Neural cell (in vitro differentiated cells): ENCODE measurements around the gene UBE2F. TPM values are rescaled to one million over a fixed set of nuclear protein-coding genes. Genes with fewer than 3 reads are reported as not detected.

Experiments used
- H2AFZ ChIP-seq: fragments of 200-600, 300-800 bp; sonication (generic), shearing (Covaris generic); 2 replicates; pipeline ENCODE4 v1.6.0; 2014; ENCODE audit warnings: low read depth, mild to moderate bottlenecking, antibody characterized with exemption, low read length, moderate library complexity
- H3F3A ChIP-seq: fragments of 200-600 bp; shearing (Covaris generic); 2 replicates; pipeline ENCODE4 v1.6.1; 2016; ENCODE audit warnings: mild to moderate bottlenecking, moderate library complexity, mixed read lengths, antibody characterized with exemption, low read length; ENCODE audit not compliant: insufficient read depth, poor library complexity, severe bottlenecking
- H3K27ac ChIP-seq: fragments of 200-600, 300-800 bp; sonication (generic), shearing (Covaris generic); 2 replicates; pipeline ENCODE4 v1.5.1; 2014; ENCODE audit warnings: mild to moderate bottlenecking, low read length, moderate library complexity
- H3K27me3 ChIP-seq: fragments of 300-800, 200-600 bp; sonication (generic), shearing (Covaris generic); 2 replicates; pipeline ENCODE4 v1.6.0; 2014; ENCODE audit warnings: mild to moderate bottlenecking, low read depth, low read length, moderate library complexity; ENCODE audit not compliant: insufficient read depth
- H3K36me3 ChIP-seq: fragments of 300-800, 200-600 bp; sonication (generic), shearing (Covaris generic); 2 replicates; pipeline ENCODE4 v1.5.1; 2014; ENCODE audit warnings: mild to moderate bottlenecking, antibody characterized with exemption, low read length, moderate library complexity; ENCODE audit not compliant: insufficient read depth
- H3K4me2 ChIP-seq: fragments of 300-800, 200-600 bp; sonication (generic), shearing (Covaris generic); 2 replicates; pipeline ENCODE4 v1.6.0; 2014; ENCODE audit warnings: mild to moderate bottlenecking, low read length
- H3K4me3 ChIP-seq: fragments of 300-800, 200-600 bp; sonication (generic), shearing (Covaris generic); 2 replicates; pipeline ENCODE4 v1.5.1; 2014; ENCODE audit warnings: mild to moderate bottlenecking, low read length, moderate library complexity
- H3K79me2 ChIP-seq: fragments of 200-600 bp; shearing (Covaris generic); replicated peaks from 2 replicates; pipeline ENCODE4 v1.6.0; 2014; ENCODE audit warnings: mild to moderate bottlenecking, low read length, moderate library complexity; ENCODE audit not compliant: insufficient read depth
- H3K9ac ChIP-seq: fragments of 300-800, 200-600 bp; sonication (generic), shearing (Covaris generic); 2 replicates; pipeline ENCODE4 v1.6.1; 2016; ENCODE audit warnings: mild to moderate bottlenecking, low read length, mixed read lengths
- H3K9me2 ChIP-seq: fragments of 200-600 bp; shearing (Covaris generic); 2 replicates; pipeline ENCODE4 v1.6.1; 2016; ENCODE audit warnings: mild to moderate bottlenecking, low read length, mixed read lengths; ENCODE audit not compliant: insufficient read depth
- H3K9me3 ChIP-seq: fragments of 200-600, 300-800 bp; sonication (generic), shearing (Covaris generic); 2 replicates; pipeline ENCODE4 v1.6.1; 2016; ENCODE audit warnings: mild to moderate bottlenecking, mixed run types, low read length, moderate library complexity, mixed read lengths
- H4K20me1 ChIP-seq: fragments of 200-600 bp; shearing (Covaris generic); 2 replicates; pipeline ENCODE4 v1.6.1; 2016; ENCODE audit warnings: mild to moderate bottlenecking, mixed run types; ENCODE audit not compliant: insufficient read depth
- EP300 ChIP-seq: fragments of 450-650 bp; conservative IDR thresholded peaks from 2 replicates; pipeline ENCODE4 v1.6.1; 2014; ENCODE audit warnings: antibody characterized with exemption, mild to moderate bottlenecking, moderate library complexity; ENCODE audit not compliant: poor library complexity, severe bottlenecking
- EZH2 ChIP-seq: fragments of 200-600, 300-800 bp; shearing (Covaris generic), sonication (generic); IDR thresholded peaks from 2 replicates; pipeline ENCODE4 v1.6.1; 2014; ENCODE audit warnings: antibody characterized with exemption, low read length, borderline replicate concordance, mild to moderate bottlenecking; ENCODE audit not compliant: insufficient read depth, poor library complexity, severe bottlenecking
- MXI1 ChIP-seq: fragments of 450-650 bp; conservative IDR thresholded peaks from 2 replicates; pipeline ENCODE4 v1.6.1; 2014; ENCODE audit warnings: antibody characterized with exemption, mild to moderate bottlenecking; ENCODE audit not compliant: poor library complexity, severe bottlenecking
- POLR2AphosphoS5 ChIP-seq: IDR thresholded peaks from 2 replicates; pipeline ENCODE4 v1.6.1; 2012
- RAD21 ChIP-seq: fragments of 450-650 bp; conservative IDR thresholded peaks from 2 replicates; pipeline ENCODE4 v1.6.1; 2014; ENCODE audit warnings: antibody characterized with exemption, mild to moderate bottlenecking, moderate library complexity
- SMC3 ChIP-seq: fragments of 450-650 bp; conservative IDR thresholded peaks from 2 replicates; pipeline ENCODE4 v1.6.1; 2014; ENCODE audit warnings: antibody characterized with exemption, mild to moderate bottlenecking, moderate library complexity; ENCODE audit not compliant: poor library complexity
- TAF1 ChIP-seq: IDR thresholded peaks from 2 replicates; pipeline ENCODE4 v1.6.1; 2012; ENCODE audit warnings: low read depth
- polyA plus RNA-seq: library from polyadenylated mRNA; depleted of rRNA; stranded (reverse); fragments of >200 nt; gene quantifications from 2 replicates; pipeline ENCODE4 v1.2.3, GENCODE V29; 2014
- TF ChIP-seq, protein P1 (sequence below): IDR thresholded peaks from 2 replicates; pipeline ENCODE4 v1.6.1; 2012; ENCODE audit warnings: borderline replicate concordance
- TF ChIP-seq, protein P2 (sequence below): fragments of 450-650 bp; IDR thresholded peaks from 2 replicates; pipeline ENCODE4 v1.5.1; 2014; ENCODE audit warnings: antibody characterized with exemption, mild to moderate bottlenecking, moderate library complexity; ENCODE audit not compliant: poor library complexity, severe bottlenecking

UBE2F gene
- polyA plus RNA-seq, 1 donor from 2014 or later, result 65.7 TPM

DNA sequence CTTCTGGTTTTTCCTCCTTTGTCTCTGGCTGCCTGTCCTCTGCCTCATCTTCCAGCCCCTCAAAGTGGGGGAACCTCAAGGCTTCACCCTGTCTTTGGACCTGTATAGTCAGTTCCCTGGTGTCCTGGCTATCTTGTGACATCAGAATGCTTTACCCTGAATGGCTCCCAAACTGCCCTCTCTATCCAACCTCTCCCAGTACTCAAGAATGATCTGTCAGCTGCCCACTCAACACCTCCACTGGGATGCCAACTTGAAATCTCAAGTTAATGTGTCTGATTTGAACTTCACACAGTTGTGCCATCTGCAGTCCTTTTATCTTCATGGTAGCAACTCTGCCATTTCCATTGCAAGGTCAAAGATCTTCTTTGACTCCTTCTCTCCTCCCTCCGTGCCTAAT lies 43.8 kb downstream of the UBE2F start:
- Histone ChIP-seq H3K9me2 (no peaks in the 10 kb centered on the region), H3K4me3 (no peak overlapping the region), H3K9me3 (no peaks in the 10 kb centered on the region), H3K36me3 (no peaks in the 10 kb centered on the region), H2AFZ (no peak overlapping the region), H3K27ac (no peak overlapping the region), H4K20me1 (no peaks in the 10 kb centered on the region), H3K27me3 (no peaks in the 10 kb centered on the region), H3F3A (no peaks in the 10 kb centered on the region), H3K4me2 (no peak overlapping the region), H3K79me2 (no peaks in the 10 kb centered on the region), H3K9ac (no peak overlapping the region)
- TF ChIP-seq MXI1 (no peak), RAD21 (no peak), EP300 (no peak), POLR2AphosphoS5 (no peak), SMC3 (no peak)
- TF ChIP-seq, protein P1, sequence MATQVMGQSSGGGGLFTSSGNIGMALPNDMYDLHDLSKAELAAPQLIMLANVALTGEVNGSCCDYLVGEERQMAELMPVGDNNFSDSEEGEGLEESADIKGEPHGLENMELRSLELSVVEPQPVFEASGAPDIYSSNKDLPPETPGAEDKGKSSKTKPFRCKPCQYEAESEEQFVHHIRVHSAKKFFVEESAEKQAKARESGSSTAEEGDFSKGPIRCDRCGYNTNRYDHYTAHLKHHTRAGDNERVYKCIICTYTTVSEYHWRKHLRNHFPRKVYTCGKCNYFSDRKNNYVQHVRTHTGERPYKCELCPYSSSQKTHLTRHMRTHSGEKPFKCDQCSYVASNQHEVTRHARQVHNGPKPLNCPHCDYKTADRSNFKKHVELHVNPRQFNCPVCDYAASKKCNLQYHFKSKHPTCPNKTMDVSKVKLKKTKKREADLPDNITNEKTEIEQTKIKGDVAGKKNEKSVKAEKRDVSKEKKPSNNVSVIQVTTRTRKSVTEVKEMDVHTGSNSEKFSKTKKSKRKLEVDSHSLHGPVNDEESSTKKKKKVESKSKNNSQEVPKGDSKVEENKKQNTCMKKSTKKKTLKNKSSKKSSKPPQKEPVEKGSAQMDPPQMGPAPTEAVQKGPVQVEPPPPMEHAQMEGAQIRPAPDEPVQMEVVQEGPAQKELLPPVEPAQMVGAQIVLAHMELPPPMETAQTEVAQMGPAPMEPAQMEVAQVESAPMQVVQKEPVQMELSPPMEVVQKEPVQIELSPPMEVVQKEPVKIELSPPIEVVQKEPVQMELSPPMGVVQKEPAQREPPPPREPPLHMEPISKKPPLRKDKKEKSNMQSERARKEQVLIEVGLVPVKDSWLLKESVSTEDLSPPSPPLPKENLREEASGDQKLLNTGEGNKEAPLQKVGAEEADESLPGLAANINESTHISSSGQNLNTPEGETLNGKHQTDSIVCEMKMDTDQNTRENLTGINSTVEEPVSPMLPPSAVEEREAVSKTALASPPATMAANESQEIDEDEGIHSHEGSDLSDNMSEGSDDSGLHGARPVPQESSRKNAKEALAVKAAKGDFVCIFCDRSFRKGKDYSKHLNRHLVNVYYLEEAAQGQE, result no peak

DNA sequence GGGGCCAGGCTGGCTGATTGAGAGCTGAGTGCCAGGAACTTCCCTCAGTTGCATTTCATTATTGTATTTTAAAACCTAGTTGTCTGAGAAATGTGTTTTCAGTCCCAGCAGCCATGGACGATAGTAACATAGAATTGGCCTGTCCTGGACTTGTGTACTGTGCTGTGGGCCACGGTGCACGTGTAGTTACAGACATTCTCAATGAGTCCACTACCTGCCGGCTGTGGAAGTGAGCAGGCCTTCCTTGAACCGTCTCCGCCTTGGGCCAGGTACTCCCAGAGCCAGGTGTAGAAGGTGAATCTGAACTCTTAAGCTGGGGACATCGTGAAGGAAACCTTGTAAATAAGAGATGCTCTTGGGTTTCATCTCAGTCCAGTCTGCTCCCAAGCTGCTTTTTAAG lies 47.0 kb downstream of the UBE2F start:
- Histone ChIP-seq H3K36me3 (no peaks in the 10 kb centered on the region), H4K20me1 (no peaks in the 10 kb centered on the region), H3F3A (no peaks in the 10 kb centered on the region), H3K4me3 (no peak overlapping the region), H3K27me3 (no peaks in the 10 kb centered on the region), H3K9me3 (no peaks in the 10 kb centered on the region), H3K9me2 (no peaks in the 10 kb centered on the region), H3K27ac (no peak overlapping the region), H3K4me2 (no peak overlapping the region), H3K79me2 (no peaks in the 10 kb centered on the region), H3K9ac (no peak overlapping the region), H2AFZ (no peak overlapping the region)
- TF ChIP-seq EZH2 (no peak), POLR2AphosphoS5 (no peak), TAF1 (no peak), SMC3 (no peak), EP300 (no peak), RAD21 (no peak), MXI1 (no peak)
- TF ChIP-seq, protein P1, result no peak
- TF ChIP-seq, protein P2, sequence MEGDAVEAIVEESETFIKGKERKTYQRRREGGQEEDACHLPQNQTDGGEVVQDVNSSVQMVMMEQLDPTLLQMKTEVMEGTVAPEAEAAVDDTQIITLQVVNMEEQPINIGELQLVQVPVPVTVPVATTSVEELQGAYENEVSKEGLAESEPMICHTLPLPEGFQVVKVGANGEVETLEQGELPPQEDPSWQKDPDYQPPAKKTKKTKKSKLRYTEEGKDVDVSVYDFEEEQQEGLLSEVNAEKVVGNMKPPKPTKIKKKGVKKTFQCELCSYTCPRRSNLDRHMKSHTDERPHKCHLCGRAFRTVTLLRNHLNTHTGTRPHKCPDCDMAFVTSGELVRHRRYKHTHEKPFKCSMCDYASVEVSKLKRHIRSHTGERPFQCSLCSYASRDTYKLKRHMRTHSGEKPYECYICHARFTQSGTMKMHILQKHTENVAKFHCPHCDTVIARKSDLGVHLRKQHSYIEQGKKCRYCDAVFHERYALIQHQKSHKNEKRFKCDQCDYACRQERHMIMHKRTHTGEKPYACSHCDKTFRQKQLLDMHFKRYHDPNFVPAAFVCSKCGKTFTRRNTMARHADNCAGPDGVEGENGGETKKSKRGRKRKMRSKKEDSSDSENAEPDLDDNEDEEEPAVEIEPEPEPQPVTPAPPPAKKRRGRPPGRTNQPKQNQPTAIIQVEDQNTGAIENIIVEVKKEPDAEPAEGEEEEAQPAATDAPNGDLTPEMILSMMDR, result no peak
